Measurements from ENCODE around the gene SMIM38.
"Not testable (repeated sequence)": the region's sequence is repeated elsewhere in the genome, so short reads cannot be mapped to it uniquely, and the experiment has no call there.

SMIM38 gene

DNA sequence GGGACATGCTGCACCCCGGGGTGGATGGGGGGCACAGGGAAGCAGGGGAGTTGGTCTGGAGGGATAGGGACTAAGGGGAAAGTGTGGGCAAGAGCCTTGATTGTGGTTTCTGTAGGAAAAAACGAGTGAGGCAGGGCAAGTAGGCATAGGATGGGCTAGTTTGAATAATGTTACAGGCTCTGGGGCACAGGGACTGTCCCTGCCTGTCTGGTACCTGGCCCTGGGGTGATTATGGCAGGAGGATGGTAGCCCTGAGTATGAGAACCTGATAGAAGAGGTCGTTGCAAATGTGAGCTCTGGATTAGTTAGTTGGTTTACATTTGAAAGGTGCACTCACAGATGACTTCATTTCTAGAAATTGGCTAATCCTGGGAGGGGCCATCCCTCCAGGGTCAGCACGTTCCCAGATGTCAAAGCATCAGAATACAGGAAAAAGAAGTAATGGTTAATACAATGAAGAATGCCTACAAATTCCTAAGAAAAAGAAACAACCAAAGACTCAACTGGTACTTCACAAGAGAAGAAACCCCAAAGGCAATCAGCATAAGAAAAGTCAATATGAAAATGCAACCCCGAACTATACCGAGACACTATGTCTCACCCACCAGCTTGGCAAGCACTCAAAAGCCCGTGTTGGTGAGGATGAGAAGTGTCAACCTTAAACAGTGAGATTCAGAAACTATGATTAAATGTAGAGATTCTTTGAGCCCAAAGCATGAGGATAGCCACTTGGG, 11.3 kb upstream of the SMIM38 start:
- peak; percentile 77 for ATAC-seq

GRCh38 chr11:69145050-69145380, 10.7 kb upstream of the SMIM38 start:
- no peak overlapping the region for H3K4me3 Mint-ChIP-seq
- H3K27me3 Mint-ChIP-seq, result no peaks in the 10 kb centered on the region
- H3K9me3 Mint-ChIP-seq, result peaks cover 10 to 31% of the 10 kb centered on the region in 2 donors
- H3K4me1 Mint-ChIP-seq, result peaks cover 36% of the 10 kb centered on the region
- ATAC-seq (no peak), DNase-seq (no peak)
- peak overlapping the region in 1 of 2 donors; percentile 75 for H3K27ac Mint-ChIP-seq

More for the DNA sequence above, 11.3 kb upstream of the SMIM38 start:
- Mint-ChIP-seq H3K4me1 (peaks cover 36% of the 10 kb centered on the region), H3K27ac (peak overlapping the region; percentile 75 to 96), H3K4me3 (peak overlapping the region in 1 of 2 donors; percentile 32), H3K27me3 (no peaks in the 10 kb centered on the region), H3K9me3 (peaks cover 10 to 31% of the 10 kb centered on the region in 2 donors)
- no peak for DNase-seq

DNA sequence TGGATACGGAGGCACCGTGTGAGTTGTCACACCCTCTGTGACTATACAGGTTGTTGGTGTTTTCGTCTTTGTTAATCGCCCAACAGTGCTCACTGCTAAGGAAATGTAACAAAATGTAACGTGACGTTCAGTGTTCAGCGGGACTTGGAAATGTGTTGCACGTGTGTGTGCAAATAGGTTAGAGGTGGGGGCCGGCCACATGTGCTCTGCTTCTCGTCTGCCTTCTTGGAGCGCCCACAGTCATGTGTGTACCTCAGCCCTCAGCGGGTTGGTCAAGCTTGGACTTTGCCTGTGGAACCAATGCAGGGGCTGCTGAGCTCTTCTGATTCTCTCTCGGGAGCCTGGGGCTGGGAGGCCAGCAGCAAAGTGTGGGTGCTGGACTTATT, 7.4 kb upstream of the SMIM38 start:
- H3K4me1 Mint-ChIP-seq, result peaks cover 29% of the 10 kb centered on the region
- no peaks in the 10 kb centered on the region for H3K27me3 Mint-ChIP-seq
- H3K4me3 Mint-ChIP-seq, result peak overlapping the region in 1 of 2 donors; percentile 28
- no peak overlapping the region for H3K27ac Mint-ChIP-seq
- no peak for DNase-seq
- ATAC-seq, result no peak
- peaks cover 10 to 31% of the 10 kb centered on the region in 2 donors for H3K9me3 Mint-ChIP-seq

DNA sequence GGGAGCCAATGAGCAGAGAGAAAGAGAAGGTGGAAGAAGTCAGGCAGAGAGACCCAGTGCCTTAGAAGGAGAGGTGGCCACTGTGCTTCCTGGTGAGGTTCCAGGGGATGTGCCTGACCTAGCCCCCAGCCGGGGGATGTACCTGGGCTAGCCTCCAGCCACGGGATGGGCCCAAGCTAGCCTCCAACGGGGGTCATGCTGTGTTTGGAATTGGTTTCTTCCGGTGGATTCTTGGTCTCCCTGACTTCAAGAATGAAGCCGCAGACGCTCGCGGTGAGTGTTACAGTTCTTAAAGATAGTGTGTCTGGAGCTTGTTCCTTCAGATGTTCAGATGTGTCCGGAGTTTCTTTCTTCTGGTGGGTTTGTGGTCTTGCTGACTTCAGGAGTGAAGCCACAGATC, 6.9 kb upstream of the SMIM38 start:
- H3K4me3 Mint-ChIP-seq, result peak overlapping the region in 1 of 2 donors; percentile 28
- no peaks in the 10 kb centered on the region for H3K27me3 Mint-ChIP-seq
- peaks cover 10 to 31% of the 10 kb centered on the region in 2 donors for H3K9me3 Mint-ChIP-seq
- ATAC-seq (no peak), DNase-seq (no peak)
- H3K27ac Mint-ChIP-seq, result peak overlapping the region in 1 of 2 donors; percentile 31
- H3K4me1 Mint-ChIP-seq, result peaks cover 30% of the 10 kb centered on the region

DNA sequence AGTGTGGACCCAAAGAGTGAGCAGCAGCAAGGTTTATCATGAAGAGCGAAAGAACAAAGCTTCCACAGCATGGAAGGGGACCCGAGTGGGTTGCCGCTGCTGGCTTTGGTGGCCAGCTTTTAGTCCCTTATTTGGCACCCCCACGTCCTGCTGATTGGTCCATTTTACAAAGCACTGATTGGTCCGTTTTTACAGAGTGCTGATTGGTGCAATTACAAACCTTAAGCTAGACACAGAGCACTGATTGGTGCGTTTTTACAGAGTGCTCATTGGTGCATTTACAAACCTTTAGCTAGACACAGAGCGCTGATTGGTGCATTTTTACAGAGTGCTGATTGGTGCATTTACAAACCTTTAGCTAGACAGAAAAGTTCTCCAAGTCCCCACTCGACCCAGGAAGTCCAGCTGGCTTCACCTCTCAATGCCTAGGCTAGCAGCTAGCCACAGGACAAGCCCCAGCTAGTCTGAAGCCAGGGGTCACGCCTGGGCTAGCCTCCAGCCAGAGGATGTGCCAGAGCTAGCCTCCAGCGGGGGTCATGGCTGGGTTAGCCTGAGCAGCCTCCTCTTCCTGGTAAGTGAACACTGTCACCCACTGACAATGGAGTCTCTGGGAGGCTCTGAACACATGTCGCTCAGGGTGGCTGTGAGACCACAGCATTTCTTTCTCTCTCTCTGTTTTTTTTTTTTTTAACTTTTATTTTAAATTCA, 6.2 kb upstream of the SMIM38 start:
- not testable (repeated sequence) for H3K4me3 Mint-ChIP-seq, H3K27me3 Mint-ChIP-seq, ATAC-seq, DNase-seq
- peaks cover 23% of the 10 kb centered on the region for H3K4me1 Mint-ChIP-seq
- H3K27ac Mint-ChIP-seq, result peak overlapping the region in 1 of 2 donors; percentile 31
- H3K9me3 Mint-ChIP-seq, result peaks cover 10 to 31% of the 10 kb centered on the region in 2 donors

GRCh38 chr11:69150175-69150574, 5.6 kb upstream of the SMIM38 start:
- Mint-ChIP-seq H3K27ac (no peak overlapping the region), H3K4me1 (peaks cover 18% of the 10 kb centered on the region), H3K4me3 (no peak overlapping the region), H3K27me3 (no peaks in the 10 kb centered on the region), H3K9me3 (peaks cover 10 to 31% of the 10 kb centered on the region in 2 donors)
- no peak for DNase-seq
- ATAC-seq, result no peak

GRCh38 chr11:69151836-69152235, 3.9 kb upstream of the SMIM38 start:
- peaks cover 34% of the 10 kb centered on the region for H3K4me1 Mint-ChIP-seq
- peaks cover 10% of the 10 kb centered on the region for H3K27me3 Mint-ChIP-seq
- no peak overlapping the region for H3K27ac Mint-ChIP-seq
- no peak for DNase-seq
- H3K4me3 Mint-ChIP-seq, result no peak overlapping the region
- H3K9me3 Mint-ChIP-seq, result peaks cover under 1 to 14% of the 10 kb centered on the region in 2 donors
- no peak for ATAC-seq

GRCh38 chr11:69152733-69153421, 2.9 kb upstream of the SMIM38 start:
- Mint-ChIP-seq H3K27ac (no peak overlapping the region), H3K9me3 (peaks cover 0 to 12% of the 10 kb centered on the region in 2 donors), H3K4me1 (peaks cover 37% of the 10 kb centered on the region), H3K27me3 (peaks cover 10% of the 10 kb centered on the region), H3K4me3 (no peak overlapping the region)
- DNase-seq (no peak), ATAC-seq (no peak)

- Mint-ChIP-seq H3K27me3 (peaks cover 10% of the 10 kb centered on the region), H3K4me1 (peaks cover 33% of the 10 kb centered on the region)
- DNase-seq, result no peak
Observed at GRCh38 chr11:69153661-69154060, 2.1 kb upstream of the SMIM38 start.

DNA sequence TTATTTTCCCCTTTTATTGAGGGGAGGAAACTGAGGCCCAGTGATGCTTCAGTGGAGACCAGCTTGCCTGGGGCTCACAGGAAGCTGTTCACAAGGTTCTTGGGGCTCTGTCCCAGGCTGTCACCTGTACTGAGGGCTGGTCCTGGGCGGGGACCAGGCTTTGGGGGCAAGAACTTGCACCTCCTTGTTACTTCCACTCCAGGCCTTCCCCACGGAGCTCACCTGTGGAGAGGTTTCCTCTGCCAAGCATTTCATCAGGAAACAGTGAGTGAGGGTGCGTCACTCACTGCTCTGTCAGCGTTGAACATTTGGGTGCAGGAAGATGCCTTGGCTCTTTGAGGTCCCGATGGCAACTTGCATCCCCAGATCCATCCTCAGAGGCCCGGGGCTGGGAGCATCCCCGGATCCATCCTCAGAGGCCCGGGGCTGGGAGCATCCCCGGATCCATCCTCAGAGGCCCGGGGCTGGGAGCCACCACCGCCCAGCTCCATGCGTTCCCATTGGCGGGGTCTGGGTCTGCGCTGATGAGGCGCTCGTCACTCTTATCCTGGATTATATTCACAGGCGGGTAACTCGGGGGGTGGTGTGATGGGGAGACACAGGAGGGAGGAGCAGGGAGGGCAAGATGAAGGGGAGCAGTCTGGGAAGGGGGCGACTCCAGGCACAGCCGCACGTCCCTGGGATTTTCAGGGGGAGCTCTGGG, 1.4 kb upstream of the SMIM38 start:
- ATAC-seq (no peak), DNase-seq (no peak)
- Mint-ChIP-seq H3K4me1 (peaks cover 27% of the 10 kb centered on the region), H3K4me3 (no peak overlapping the region), H3K27ac (no peak overlapping the region), H3K27me3 (peaks cover 10% of the 10 kb centered on the region), H3K9me3 (peaks cover 0 to under 1% of the 10 kb centered on the region in 2 donors)

More at GRCh38 chr11:69153661-69154060, 2.1 kb upstream of the SMIM38 start:
- no peak overlapping the region for H3K4me3 Mint-ChIP-seq
- H3K27ac Mint-ChIP-seq, result no peak overlapping the region
- peaks cover 0 to 8% of the 10 kb centered on the region in 2 donors for H3K9me3 Mint-ChIP-seq
- no peak for ATAC-seq

DNA sequence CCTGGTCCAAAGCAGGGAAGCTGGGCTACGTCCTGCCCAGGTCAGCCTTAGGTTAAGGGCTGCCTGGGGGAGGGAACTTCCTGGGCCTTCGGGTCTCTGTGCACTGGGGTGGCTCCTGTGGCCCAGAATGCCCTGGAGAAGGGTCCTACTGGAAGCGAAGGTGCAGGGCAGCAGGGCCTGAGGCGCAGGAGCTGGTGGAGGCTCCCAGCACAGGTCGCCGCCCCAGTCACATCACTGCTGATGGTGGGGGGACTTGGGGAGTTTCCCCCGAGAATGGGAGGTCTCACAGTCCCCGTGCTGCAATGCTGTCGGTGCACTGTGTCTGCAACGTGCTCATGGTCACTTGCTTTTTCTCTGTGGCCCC, 815 bp upstream of the SMIM38 start:
- no peak overlapping the region for H3K27ac Mint-ChIP-seq
- no peak overlapping the region for H3K4me3 Mint-ChIP-seq
- ATAC-seq (no peak), DNase-seq (no peak)
- no peaks in the 10 kb centered on the region for H3K9me3 Mint-ChIP-seq
- H3K4me1 Mint-ChIP-seq, result peaks cover 27% of the 10 kb centered on the region
- peaks cover 10% of the 10 kb centered on the region for H3K27me3 Mint-ChIP-seq

DNA sequence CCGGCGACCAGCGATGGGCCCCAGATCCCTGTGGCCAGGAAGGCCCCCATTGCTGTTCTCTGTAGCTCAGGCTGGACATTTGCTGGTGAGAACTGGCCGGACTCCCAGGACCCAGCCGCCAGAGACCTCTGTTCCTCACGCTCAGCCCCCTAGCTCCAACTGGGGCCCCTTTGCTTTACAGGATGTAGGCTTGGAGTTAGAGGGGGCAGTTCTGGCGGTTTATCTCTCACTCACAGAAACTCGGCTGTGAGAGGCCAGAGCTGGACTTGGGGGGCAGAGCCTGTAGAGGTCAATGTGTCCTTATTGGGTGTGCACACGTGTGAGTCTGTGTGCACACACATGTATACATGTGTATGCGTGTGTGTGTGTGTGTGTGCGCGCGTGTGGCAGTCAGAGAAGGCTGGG, 502 bp downstream of the SMIM38 start:
- Mint-ChIP-seq H3K4me1 (peaks cover 27% of the 10 kb centered on the region), H3K4me3 (peak overlapping the region in 1 of 2 donors; percentile 39), H3K27ac (no peak overlapping the region), H3K9me3 (no peaks in the 10 kb centered on the region), H3K27me3 (peaks cover 10% of the 10 kb centered on the region)
- DNase-seq (no peak), ATAC-seq (no peak)

- H3K27me3 Mint-ChIP-seq, result peaks cover 10% of the 10 kb centered on the region
- peak overlapping the region in 1 of 2 donors; percentile 39 for H3K4me3 Mint-ChIP-seq
- H3K4me1 Mint-ChIP-seq, result peaks cover 27% of the 10 kb centered on the region
- no peaks in the 10 kb centered on the region for H3K9me3 Mint-ChIP-seq
- ATAC-seq, result no peak
- DNase-seq, result no peak
- peak overlapping the region in 1 of 2 donors; percentile 74 for H3K27ac Mint-ChIP-seq
Observed at GRCh38 chr11:69156673-69157155, 979 bp downstream of the SMIM38 start.

- Mint-ChIP-seq H3K4me1 (peaks cover 27% of the 10 kb centered on the region), H3K4me3 (peak overlapping the region in 1 of 2 donors; percentile 39), H3K9me3 (no peaks in the 10 kb centered on the region), H3K27ac (peak overlapping the region; percentile 25 to 74), H3K27me3 (peaks cover 10% of the 10 kb centered on the region)
- DNase-seq, result no peak
- peak; percentile 26 for ATAC-seq
Observed at GRCh38 chr11:69157156-69157821, 1.6 kb downstream of the SMIM38 start.

DNA sequence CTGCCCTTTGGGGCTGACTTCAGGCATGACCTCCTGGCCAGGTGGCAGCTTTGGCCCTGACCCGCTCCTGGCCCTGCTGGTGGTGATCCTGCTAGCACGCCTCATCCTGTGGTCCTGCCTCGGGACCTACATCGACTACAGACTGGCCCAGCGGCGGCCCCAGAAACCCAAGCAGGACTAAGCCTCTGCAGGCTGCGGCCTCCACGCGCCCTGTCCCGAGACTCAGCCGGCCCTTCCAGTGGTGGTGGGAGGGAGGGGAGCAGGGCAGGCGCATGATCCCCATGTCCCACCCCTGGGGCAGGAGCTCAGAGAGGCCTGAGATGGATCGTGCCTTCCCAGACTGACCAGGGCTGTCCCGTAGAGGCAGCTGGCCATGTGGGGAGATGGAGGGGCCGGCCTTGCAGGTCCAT, 2.1 kb downstream of the SMIM38 start:
- peaks cover 10% of the 10 kb centered on the region for H3K27me3 Mint-ChIP-seq
- peaks cover 4% of the 10 kb centered on the region in 2 donors for H3K9me3 Mint-ChIP-seq
- H3K4me1 Mint-ChIP-seq, result peaks cover 27% of the 10 kb centered on the region
- H3K27ac Mint-ChIP-seq, result no peak overlapping the region
- no peak overlapping the region for H3K4me3 Mint-ChIP-seq
- DNase-seq, result no peak
- no peak for ATAC-seq
